ENCODE results near the gene OR6N2.

GRCh38 chr1:158798531-158798930 lies 17.5 kb upstream of the OR6N2 start:
- no peak for TF ChIP-seq CTCF (IDR thresholded peaks at IDR 0.05; ENCODE audit: low read depth, low read length, missing input control)
- no peak for TF ChIP-seq REST (IDR thresholded peaks at IDR 0.05)
- TF ChIP-seq JUND (IDR thresholded peaks at IDR 0.05): no peak
- TF ChIP-seq TAF1 (conservative IDR thresholded peaks at IDR 0.05): no peak
- no peak for TF ChIP-seq HNF4A (conservative IDR thresholded peaks at IDR 0.05)
- no peak for TF ChIP-seq YY1 (IDR thresholded peaks at IDR 0.05)
- TF ChIP-seq ATF3 (IDR thresholded peaks at IDR 0.05): no peak
- TF ChIP-seq SP1 (IDR thresholded peaks at IDR 0.05): no peak
- TF ChIP-seq MAX (IDR thresholded peaks at IDR 0.05): no peak
